HL-60/S4 treated with phorbol 12-myristate 13-acetate at 8.2 ng/mL for 4 days and 3 days (cell line): ENCODE data around the gene CAMK1.

ENCODE experiments used
- in situ Hi-C: fragments of 300-500 bp; cut with MboI; formaldehyde crosslinking; loops from 2 replicates; pipeline ENCODE4 v1.15.0; 2022; ENCODE audit warnings: low sequenced_read_pairs

The CAMK1 gene

GRCh38 chr3:9793161-9793781 is 23.5 kb upstream of the CAMK1 start:
- in situ Hi-C loops: no loop called here

GRCh38 chr3:9792405-9793160 is 22.8 kb upstream of the CAMK1 start, which contains the start of the genes ARPC4 and TADA3:
Gene ARPC4, plus strand, starts transcription at chr3:9793082. Its CDS starts 40 bp downstream, at chr3:9793122.
Gene TADA3, minus strand, starts transcription at chr3:9792473. Its CDS starts 1,007 bp downstream, at chr3:9791466.
- in situ Hi-C loops: no loop called here

GRCh38 chr3:9791790-9792404 is 22.1 kb upstream of the CAMK1 start:
- in situ Hi-C loops: no loop called here

GRCh38 chr3:9791127-9791526 is 21.4 kb upstream of the CAMK1 start:
- in situ Hi-C loops: no loop called here

- in situ Hi-C loops: no loop called here
These were observed 18.0 kb upstream of the CAMK1 start for GRCh38 chr3:9787714-9788113.

- in situ Hi-C loops: no loop called here
These were observed 17.3 kb upstream of the CAMK1 start for GRCh38 chr3:9786825-9787669.

- in situ Hi-C loops: no loop called here
These were observed 16.5 kb upstream of the CAMK1 start for GRCh38 chr3:9786209-9786739.

- in situ Hi-C loops: no loop called here
These were observed 15.9 kb upstream of the CAMK1 start for GRCh38 chr3:9785602-9786001.

- in situ Hi-C loops: no loop called here
These were observed 15.2 kb upstream of the CAMK1 start for GRCh38 chr3:9784965-9785364.

- in situ Hi-C loops: no loop called here
These were observed 14.2 kb upstream of the CAMK1 start for GRCh38 chr3:9783954-9784353.

- in situ Hi-C loops: no loop called here
These were observed 13.0 kb upstream of the CAMK1 start for GRCh38 chr3:9782770-9783169.

GRCh38 chr3:9781978-9782603 is 12.3 kb upstream of the CAMK1 start:
- in situ Hi-C loops: no loop called here

GRCh38 chr3:9781551-9781950 is 11.8 kb upstream of the CAMK1 start:
- in situ Hi-C loops: no loop called here

GRCh38 chr3:9780910-9781309 is 11.2 kb upstream of the CAMK1 start:
- in situ Hi-C loops: no loop called here

GRCh38 chr3:9780458-9780812 is 10.7 kb upstream of the CAMK1 start:
- in situ Hi-C loops: no loop called here

- in situ Hi-C loops: no loop called here
These were observed 10.1 kb upstream of the CAMK1 start for GRCh38 chr3:9779721-9780457.

GRCh38 chr3:9779075-9779593 is 9.4 kb upstream of the CAMK1 start:
- in situ Hi-C loops: no loop called here

GRCh38 chr3:9778143-9779074 is 8.7 kb upstream of the CAMK1 start:
- in situ Hi-C loops: no loop called here

GRCh38 chr3:9777694-9778021 is 7.9 kb upstream of the CAMK1 start:
- in situ Hi-C loops: no loop called here
